Omental fat pad (tissue), 4 donors: Measurements from ENCODE around the gene ZPBP. TPM values are rescaled to one million over a fixed set of nuclear protein-coding genes. Genes with fewer than 3 reads are reported as not detected.

Source experiments
- ATAC-seq: fragments of 150-250 bp; one replicate; pipeline ENCODE4 v1.9.1; 2016; ENCODE audit warnings: mild to moderate bottlenecking, moderate library complexity; ENCODE audit not compliant: low FRiP score
- DNase-seq: peaks from one replicate; pipeline ENCODE4 v3.0.0-alpha.2; 2019; ENCODE audit warnings: low spot score
- CTCF ChIP-seq, 3 donors: fragments of 450-650 bp; IDR thresholded peaks; one replicate each; pipeline ENCODE4 v1.5.1; 2016 to 2017; ENCODE audit warnings: antibody characterized with exemption in 3 of 3, mild to moderate bottlenecking in 3 of 3, moderate library complexity in 2 of 3
- total RNA-seq, 4 donors: library from RNA; depleted of rRNA; stranded (reverse); fragments of >200 nt; gene quantifications; one replicate each; pipeline ENCODE4 v1.1.0, GENCODE V29; 2016

Gene ZPBP
- total RNA-seq = not detected

GRCh38 chr7:50092579-50093491, at the start of gene ZPBP:
ZPBP (minus strand) TSS chr7:50093246; CDS start chr7:50093194, 52 bp downstream.
- ATAC-seq (peak; percentile 44), DNase-seq (no peak)
- TF ChIP-seq CTCF (IDR thresholded peaks at IDR 0.05) = no peak

GRCh38 chr7:50142425-50143017, 49.5 kb upstream of the ZPBP start:
- TF ChIP-seq CTCF (IDR thresholded peaks at IDR 0.05) = no peak
- DNase-seq (no peak), ATAC-seq (no peak)

- ATAC-seq = no peak
These were observed 48.8 kb upstream of the ZPBP start for GRCh38 chr7:50141854-50142253.

GRCh38 chr7:50141131-50141530, 48.1 kb upstream of the ZPBP start:
- ATAC-seq (no peak), DNase-seq (no peak)
- TF ChIP-seq CTCF (IDR thresholded peaks at IDR 0.05) = no peak

More at GRCh38 chr7:50141854-50142253, 48.8 kb upstream of the ZPBP start:
- TF ChIP-seq CTCF (IDR thresholded peaks at IDR 0.05) = no peak
- no peak for DNase-seq

GRCh38 chr7:50140688-50141087, 47.6 kb upstream of the ZPBP start:
- TF ChIP-seq CTCF (IDR thresholded peaks at IDR 0.05) = no peak
- no peak for ATAC-seq
- DNase-seq = no peak

GRCh38 chr7:50138101-50138500, 45.1 kb upstream of the ZPBP start:
- no peak for ATAC-seq
- TF ChIP-seq CTCF (IDR thresholded peaks at IDR 0.05) = no peak

More at GRCh38 chr7:50138101-50138500, 45.1 kb upstream of the ZPBP start:
- no peak for DNase-seq
